ENCODE results near the gene CAMK2D.

GRCh38 chr4:113742643-113743042 is 18.9 kb downstream of the CAMK2D start:
- TF ChIP-seq CTCF (IDR thresholded peaks at IDR 0.05) = no peak
- no peak for TF ChIP-seq POLR2AphosphoS5 (IDR thresholded peaks at IDR 0.05)
- TF ChIP-seq POLR2A (IDR thresholded peaks at IDR 0.05; ENCODE audit: low read depth) = no peak
- no peak for TF ChIP-seq EP300 (IDR thresholded peaks at IDR 0.05)

Measured in esophagus muscularis mucosa (tissue), 4 donors.